Tibial nerve (tissue), 4 donors: ENCODE measurements around the gene PSG2.
"Not testable (repeated sequence)": the region's sequence is repeated elsewhere in the genome, so short reads cannot be mapped to it uniquely, and the experiment has no call there.

Experiments used
- EP300 ChIP-seq, 2 donors: sonication (generic); formaldehyde crosslinking; IDR thresholded peaks; one replicate each; pipeline ENCODE4 v1.6.1; 2017; ENCODE audit warnings: antibody characterized with exemption in 2 of 2, mild to moderate bottlenecking in 1 of 2
- POLR2A ChIP-seq, 2 donors: fragments of 450-650 bp; IDR thresholded peaks; one replicate each; pipeline ENCODE4 v1.6.1; 2017; ENCODE audit warnings: antibody characterized with exemption in 2 of 2, mild to moderate bottlenecking in 2 of 2, moderate library complexity in 2 of 2
- TF ChIP-seq, protein P1 (sequence below), 5 experiments: fragments of 200-600 bp in 3 of 5; fragments of 450-650 bp in 2 of 5; sonication (generic) in 3 of 5; IDR thresholded peaks; one replicate each; pipeline ENCODE4 v1.5.1; 2016 to 2019; ENCODE audit warnings: antibody characterized with exemption in 5 of 5, mild to moderate bottlenecking in 3 of 5, moderate library complexity in 2 of 5

DNA sequence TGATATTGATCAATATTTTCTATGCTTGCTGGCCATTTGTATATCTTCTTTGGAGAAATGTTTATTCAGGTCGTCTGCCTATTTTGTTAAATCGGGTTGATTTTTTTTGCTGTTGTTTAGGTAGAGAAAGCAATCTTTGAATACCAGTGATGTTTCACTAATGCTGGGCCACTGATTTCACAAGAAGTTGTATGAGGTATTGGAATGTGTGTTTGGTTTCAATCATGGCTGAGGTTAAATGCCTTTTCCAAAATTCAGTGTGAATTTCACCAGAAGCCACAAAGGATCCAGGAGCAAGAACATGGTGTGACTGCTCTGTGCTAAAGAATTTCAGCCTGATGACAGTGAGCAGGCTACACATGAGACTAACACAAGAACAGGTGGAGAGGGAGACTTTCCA is 32.1 kb upstream of the PSG2 start:
- TF ChIP-seq, protein P1, sequence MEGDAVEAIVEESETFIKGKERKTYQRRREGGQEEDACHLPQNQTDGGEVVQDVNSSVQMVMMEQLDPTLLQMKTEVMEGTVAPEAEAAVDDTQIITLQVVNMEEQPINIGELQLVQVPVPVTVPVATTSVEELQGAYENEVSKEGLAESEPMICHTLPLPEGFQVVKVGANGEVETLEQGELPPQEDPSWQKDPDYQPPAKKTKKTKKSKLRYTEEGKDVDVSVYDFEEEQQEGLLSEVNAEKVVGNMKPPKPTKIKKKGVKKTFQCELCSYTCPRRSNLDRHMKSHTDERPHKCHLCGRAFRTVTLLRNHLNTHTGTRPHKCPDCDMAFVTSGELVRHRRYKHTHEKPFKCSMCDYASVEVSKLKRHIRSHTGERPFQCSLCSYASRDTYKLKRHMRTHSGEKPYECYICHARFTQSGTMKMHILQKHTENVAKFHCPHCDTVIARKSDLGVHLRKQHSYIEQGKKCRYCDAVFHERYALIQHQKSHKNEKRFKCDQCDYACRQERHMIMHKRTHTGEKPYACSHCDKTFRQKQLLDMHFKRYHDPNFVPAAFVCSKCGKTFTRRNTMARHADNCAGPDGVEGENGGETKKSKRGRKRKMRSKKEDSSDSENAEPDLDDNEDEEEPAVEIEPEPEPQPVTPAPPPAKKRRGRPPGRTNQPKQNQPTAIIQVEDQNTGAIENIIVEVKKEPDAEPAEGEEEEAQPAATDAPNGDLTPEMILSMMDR (IDR thresholded peaks at IDR 0.05): not testable (repeated sequence)
- not testable (repeated sequence) for TF ChIP-seq EP300, POLR2A (IDR thresholded peaks at IDR 0.05)
